GM18526 (cell line): ENCODE measurements around the gene ANKH.

Source experiments
- POLR2A ChIP-seq: IDR thresholded peaks from 3 replicates; pipeline ENCODE4 v1.6.1; 2011; ENCODE audit not compliant: insufficient read length; ENCODE audit errors: extremely low read depth

ANKH gene

GRCh38 chr5:14716755-14717752 lies 154.5 kb downstream of the ANKH start:
- TF ChIP-seq POLR2A: no peak

- no peak for TF ChIP-seq POLR2A
Observed at GRCh38 chr5:14715481-14715880, 156.1 kb downstream of the ANKH start.

GRCh38 chr5:14714706-14715105 lies 156.9 kb downstream of the ANKH start:
- TF ChIP-seq POLR2A: no peak

DNA sequence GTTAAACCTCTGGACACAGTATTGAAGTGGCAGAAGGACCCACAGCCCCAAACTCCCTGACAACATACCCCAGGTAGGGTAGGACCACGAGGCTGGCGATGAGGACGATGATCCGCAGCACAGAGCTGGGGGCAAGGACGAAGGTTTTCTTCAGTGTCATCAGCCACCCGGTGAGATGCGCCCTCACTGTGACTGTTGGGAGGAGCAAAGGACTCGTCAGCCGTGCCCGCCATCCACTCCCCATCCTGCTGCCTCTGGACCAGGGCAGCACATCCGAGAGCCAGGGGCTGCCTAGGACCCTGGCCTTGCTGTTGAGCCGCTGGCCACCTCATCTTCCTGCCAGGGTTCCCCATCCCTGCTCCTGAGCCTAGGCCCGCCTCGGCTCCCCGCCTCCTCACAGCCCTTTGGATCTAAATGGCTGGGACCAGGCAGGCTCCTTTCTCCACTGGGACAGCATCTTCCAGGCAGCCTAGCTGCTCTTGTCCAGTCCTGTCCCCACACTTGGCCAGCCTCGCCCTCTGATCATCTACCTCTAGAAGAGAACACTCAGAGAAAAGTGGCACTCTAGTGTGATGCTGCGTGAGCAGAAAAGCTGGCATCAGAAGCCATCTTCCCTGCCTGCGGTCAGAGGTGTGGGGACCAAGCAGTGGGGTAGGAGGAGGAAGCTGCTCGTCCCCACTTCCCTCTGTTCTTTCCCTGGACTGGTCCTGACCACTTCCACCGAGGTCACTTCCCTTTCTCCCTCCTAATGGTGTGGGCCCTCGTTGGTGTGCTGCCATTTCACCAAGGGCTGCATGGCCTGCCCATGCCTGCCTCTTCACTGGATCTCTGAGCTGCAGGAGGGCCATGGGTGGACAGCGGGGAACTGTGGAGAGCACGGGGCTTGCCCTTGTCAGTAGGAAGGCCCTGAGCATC lies 157.8 kb downstream of the ANKH start:
- no peak for TF ChIP-seq POLR2A

- TF ChIP-seq POLR2A: no peak
Observed at GRCh38 chr5:14712666-14713065, 158.9 kb downstream of the ANKH start.

GRCh38 chr5:14712131-14712530 lies 159.4 kb downstream of the ANKH start:
- TF ChIP-seq POLR2A: no peak

- no peak for TF ChIP-seq POLR2A
Observed at GRCh38 chr5:14710313-14710994, 161.1 kb downstream of the ANKH start.

GRCh38 chr5:14708551-14708950 lies 163.0 kb downstream of the ANKH start:
- TF ChIP-seq POLR2A: no peak

- no peak for TF ChIP-seq POLR2A
Observed at GRCh38 chr5:14707811-14708390, 163.7 kb downstream of the ANKH start.

GRCh38 chr5:14706615-14707021 lies 165.0 kb downstream of the ANKH start:
- no peak for TF ChIP-seq POLR2A

DNA sequence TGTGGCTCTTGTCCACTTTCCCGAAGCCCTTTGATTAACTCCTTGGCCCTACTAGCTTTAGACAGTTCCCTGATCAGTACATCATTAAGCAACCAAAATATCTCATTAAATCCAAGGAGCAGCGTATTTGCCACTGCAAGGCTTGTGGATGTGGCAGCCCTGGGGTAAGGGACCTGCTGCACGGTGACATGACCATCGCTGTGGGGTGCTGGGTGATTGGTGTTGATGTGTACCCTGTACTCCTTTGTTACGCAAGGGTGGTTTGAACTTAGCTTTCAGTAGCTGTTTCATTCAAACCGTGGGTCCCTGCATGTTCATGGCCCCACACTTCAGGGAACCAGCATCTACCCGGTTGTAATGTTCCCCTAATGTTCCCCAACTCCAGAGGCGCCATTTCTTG lies 166.0 kb downstream of the ANKH start:
- TF ChIP-seq POLR2A: no peak

DNA sequence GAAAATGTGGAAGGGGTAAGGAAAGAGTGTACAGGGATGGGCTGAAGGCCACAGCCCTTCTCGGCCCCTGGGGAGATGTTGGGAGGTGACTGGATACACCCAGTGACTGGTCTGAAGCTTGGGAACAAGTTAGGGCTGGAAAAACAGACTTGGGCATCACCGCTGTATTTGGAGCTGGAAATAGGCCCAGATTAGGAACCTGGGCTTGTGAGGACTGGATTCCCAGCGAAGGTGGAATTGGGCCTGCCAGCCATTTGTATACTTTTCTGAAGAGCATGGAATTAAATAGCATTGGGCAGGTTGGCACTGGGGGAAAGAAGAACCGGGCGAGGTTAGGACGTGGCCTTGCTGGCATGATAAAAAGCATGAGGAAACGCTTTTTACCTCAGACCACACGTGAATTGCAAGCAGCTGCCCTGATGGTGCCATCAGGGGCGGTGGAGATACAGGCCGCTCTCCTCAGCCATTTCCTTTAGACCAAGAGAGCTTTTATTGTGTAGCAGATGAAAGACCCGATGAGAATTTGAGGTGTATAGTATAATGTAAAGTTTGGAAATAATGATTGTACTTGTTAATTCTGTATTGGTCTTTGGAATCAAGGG lies 169.2 kb downstream of the ANKH start:
- TF ChIP-seq POLR2A: no peak

- no peak for TF ChIP-seq POLR2A
Observed at GRCh38 chr5:14701556-14701955, 170.0 kb downstream of the ANKH start.

DNA sequence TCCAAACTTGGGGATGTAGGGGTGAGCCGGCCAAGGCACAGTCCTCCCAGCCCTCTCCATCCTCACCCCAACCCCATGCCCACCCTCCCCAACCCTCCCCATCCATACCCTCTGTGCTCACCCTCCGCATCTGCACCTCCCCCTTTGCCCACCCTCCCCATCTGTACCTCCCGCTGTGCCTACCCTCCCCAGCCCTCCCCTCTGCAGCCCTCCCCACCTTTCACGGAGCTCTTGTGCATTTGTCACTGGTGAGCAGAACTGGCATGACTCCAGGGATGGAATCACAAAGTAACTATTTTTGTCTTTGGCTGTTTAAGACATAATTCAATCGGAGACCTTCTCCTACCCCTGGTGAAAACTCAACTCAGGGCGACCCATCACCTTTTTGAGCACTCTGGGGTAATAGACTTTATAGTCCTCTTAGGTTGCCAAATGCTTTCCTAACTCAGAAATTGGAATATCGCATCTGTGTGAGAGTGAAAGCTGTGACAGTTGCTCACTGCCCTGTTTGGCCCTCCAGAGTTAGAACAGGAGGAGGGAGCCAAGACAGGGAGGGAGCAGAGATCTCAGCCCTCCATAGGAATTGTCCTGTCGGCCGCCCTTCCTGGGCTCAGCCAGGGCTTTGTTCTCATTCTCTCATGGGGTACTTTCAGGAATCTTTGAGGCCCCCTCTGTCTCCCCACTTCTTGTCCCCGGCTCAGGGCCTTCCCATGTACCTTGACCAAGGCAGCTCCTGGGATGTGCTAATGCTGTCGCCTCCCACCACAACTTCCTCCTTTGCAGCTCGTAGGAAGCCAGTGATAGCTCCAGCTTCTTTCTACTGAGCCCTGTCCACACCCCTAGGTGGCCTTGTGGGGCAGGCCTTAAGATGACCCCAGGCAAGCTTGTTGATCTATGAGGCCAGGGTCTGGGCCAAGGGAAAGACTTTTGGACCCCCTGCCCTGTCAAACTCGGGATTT lies 170.8 kb downstream of the ANKH start:
- TF ChIP-seq POLR2A: no peak
